SW 1271 (cell line): ENCODE data around the gene SPATC1L.
"Not testable (repeated sequence)": the region's sequence is repeated elsewhere in the genome, so short reads cannot be mapped to it uniquely, and the experiment has no call there.

Experiments used
- DNase-seq, 2 experiments: peaks; one replicate each; lab custom pipeline; 2025; lab: John Stamatoyannopoulos, UW

The SPATC1L gene

GRCh38 chr21:46200877-46201803 is 16.9 kb upstream of the SPATC1L start:
- not testable (repeated sequence) for DNase-seq

GRCh38 chr21:46199436-46200373 is 15.4 kb upstream of the SPATC1L start:
- no peak for DNase-seq

- no peak for DNase-seq
Measured at GRCh38 chr21:46196733-46197132, 12.5 kb upstream of the SPATC1L start.

GRCh38 chr21:46195595-46196195 is 11.4 kb upstream of the SPATC1L start:
- DNase-seq, result no peak

- no peak for DNase-seq
Measured at GRCh38 chr21:46194374-46195334, 10.4 kb upstream of the SPATC1L start.

- no peak for DNase-seq
Measured at GRCh38 chr21:46193829-46194373, 9.6 kb upstream of the SPATC1L start.

- DNase-seq, result no peak
Measured at GRCh38 chr21:46191686-46192575, 7.7 kb upstream of the SPATC1L start.

- DNase-seq, result no peak
Measured at GRCh38 chr21:46191257-46191685, 7.0 kb upstream of the SPATC1L start.

- no peak for DNase-seq
Measured at GRCh38 chr21:46190491-46191131, 6.4 kb upstream of the SPATC1L start.

GRCh38 chr21:46189959-46190490 is 5.8 kb upstream of the SPATC1L start:
- no peak for DNase-seq

- no peak for DNase-seq
Measured at GRCh38 chr21:46189213-46189958, 5.1 kb upstream of the SPATC1L start.

- DNase-seq, result peak in 1 of 2 experiments; percentile 38
Measured at GRCh38 chr21:46188226-46189212, 4.3 kb upstream of the SPATC1L start.

GRCh38 chr21:46187814-46188213 is 3.6 kb upstream of the SPATC1L start:
- DNase-seq, result no peak

GRCh38 chr21:46187261-46187660 is 3.0 kb upstream of the SPATC1L start:
- no peak for DNase-seq

- no peak for DNase-seq
Measured at GRCh38 chr21:46185716-46186115, 1.5 kb upstream of the SPATC1L start.

- peak; percentile 34 to 78 for DNase-seq
Measured at GRCh38 chr21:46184625-46185555, 631 bp upstream of the SPATC1L start.
